ENCODE results near the gene MIB1.

DNA sequence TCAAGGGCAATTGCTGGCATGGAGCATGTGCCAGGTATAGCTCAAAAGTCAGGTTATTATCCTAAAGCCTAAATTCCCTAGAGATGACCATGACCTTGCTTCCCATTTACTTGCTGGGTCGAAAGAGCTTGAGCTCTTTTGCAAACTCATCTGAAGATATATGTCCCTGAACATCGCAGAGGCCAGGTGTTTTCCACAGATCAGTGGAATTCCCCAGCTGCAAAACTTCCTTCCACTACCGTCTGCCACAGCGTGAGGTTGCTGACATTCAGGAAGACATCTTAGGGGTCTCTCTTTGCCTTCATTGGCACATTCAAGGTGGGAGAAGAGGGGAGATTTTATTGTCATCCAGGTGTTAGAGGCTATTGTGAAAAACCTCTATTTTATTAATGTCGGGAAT, 171.0 kb downstream of the MIB1 start:
- TF ChIP-seq, protein P1, sequence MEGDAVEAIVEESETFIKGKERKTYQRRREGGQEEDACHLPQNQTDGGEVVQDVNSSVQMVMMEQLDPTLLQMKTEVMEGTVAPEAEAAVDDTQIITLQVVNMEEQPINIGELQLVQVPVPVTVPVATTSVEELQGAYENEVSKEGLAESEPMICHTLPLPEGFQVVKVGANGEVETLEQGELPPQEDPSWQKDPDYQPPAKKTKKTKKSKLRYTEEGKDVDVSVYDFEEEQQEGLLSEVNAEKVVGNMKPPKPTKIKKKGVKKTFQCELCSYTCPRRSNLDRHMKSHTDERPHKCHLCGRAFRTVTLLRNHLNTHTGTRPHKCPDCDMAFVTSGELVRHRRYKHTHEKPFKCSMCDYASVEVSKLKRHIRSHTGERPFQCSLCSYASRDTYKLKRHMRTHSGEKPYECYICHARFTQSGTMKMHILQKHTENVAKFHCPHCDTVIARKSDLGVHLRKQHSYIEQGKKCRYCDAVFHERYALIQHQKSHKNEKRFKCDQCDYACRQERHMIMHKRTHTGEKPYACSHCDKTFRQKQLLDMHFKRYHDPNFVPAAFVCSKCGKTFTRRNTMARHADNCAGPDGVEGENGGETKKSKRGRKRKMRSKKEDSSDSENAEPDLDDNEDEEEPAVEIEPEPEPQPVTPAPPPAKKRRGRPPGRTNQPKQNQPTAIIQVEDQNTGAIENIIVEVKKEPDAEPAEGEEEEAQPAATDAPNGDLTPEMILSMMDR (IDR thresholded peaks at IDR 0.05): no peak
- TF ChIP-seq POLR2A (IDR thresholded peaks at IDR 0.05): no peak
